Putamen (tissue), 1 donor: ENCODE results near the gene TMEM86A.
A peak's percentile ranks its signal among the peaks of the same experiment; 100 is the strongest.

Experiments
- DNase-seq: peaks from one replicate; pipeline ENCODE4 v3.0.0-alpha.2; 2016; ENCODE audit warnings: low spot score

Gene TMEM86A

GRCh38 chr11:18726040-18726439 is 27.5 kb downstream of the TMEM86A start, which contains the start of gene IGSF22:
Gene IGSF22, minus strand, starts transcription at chr11:18726188. Its CDS starts 1,952 bp downstream, at chr11:18724236.
- no peak for DNase-seq

GRCh38 chr11:18727479-18728236 is 29.1 kb downstream of the TMEM86A start:
- DNase-seq = no peak

- DNase-seq = no peak
Observed at GRCh38 chr11:18728658-18729057, 30.1 kb downstream of the TMEM86A start.

GRCh38 chr11:18729426-18729825 is 30.8 kb downstream of the TMEM86A start:
- no peak for DNase-seq

GRCh38 chr11:18730020-18730419 is 31.4 kb downstream of the TMEM86A start:
- DNase-seq = no peak

- no peak for DNase-seq
Observed at GRCh38 chr11:18731441-18731840, 32.9 kb downstream of the TMEM86A start.

- DNase-seq = no peak
Observed at GRCh38 chr11:18731949-18732821, 33.6 kb downstream of the TMEM86A start.

- DNase-seq = no peak
Observed at GRCh38 chr11:18733202-18733601, 34.6 kb downstream of the TMEM86A start.

- no peak for DNase-seq
Observed at GRCh38 chr11:18736590-18737148, 38.1 kb downstream of the TMEM86A start.

GRCh38 chr11:18737642-18738041 is 39.1 kb downstream of the TMEM86A start:
- DNase-seq = no peak

GRCh38 chr11:18739685-18740084 is 41.1 kb downstream of the TMEM86A start:
- no peak for DNase-seq

- no peak for DNase-seq
Observed at GRCh38 chr11:18741783-18742182, 43.2 kb downstream of the TMEM86A start.

GRCh38 chr11:18743365-18743764 is 44.8 kb downstream of the TMEM86A start:
- no peak for DNase-seq

- DNase-seq = peak; percentile 70
Observed at GRCh38 chr11:18743900-18744514, 45.4 kb downstream of the TMEM86A start.

GRCh38 chr11:18745251-18745650 is 46.7 kb downstream of the TMEM86A start:
- DNase-seq = peak; percentile 81

GRCh38 chr11:18748766-18749365 is 50.3 kb downstream of the TMEM86A start:
- DNase-seq = peak; percentile 88

GRCh38 chr11:18749681-18750319 is 51.2 kb downstream of the TMEM86A start:
- peak; percentile 68 for DNase-seq

- no peak for DNase-seq
Observed at GRCh38 chr11:18750944-18751343, 52.4 kb downstream of the TMEM86A start.

- DNase-seq = no peak
Observed at GRCh38 chr11:18752502-18752901, 53.9 kb downstream of the TMEM86A start.

- DNase-seq = no peak
Observed at GRCh38 chr11:18754308-18754707, 55.7 kb downstream of the TMEM86A start.
